NB4 (cell line): Measurements from ENCODE around the gene TMEM114.

Experiments used
- DNase-seq: peaks from one replicate; pipeline ENCODE4 v3.0.0; 2010; ENCODE audit warnings: low read depth
- H3K4me3 ChIP-seq: one replicate; pipeline ENCODE4 v1.5.1; 2011; ENCODE audit warnings: mild to moderate bottlenecking, low read depth, low read length, moderate library complexity
- CTCF ChIP-seq: IDR thresholded peaks from one replicate; pipeline ENCODE4 v1.5.1; 2012; ENCODE audit warnings: low read depth, low read length
- MAX ChIP-seq: IDR thresholded peaks from 2 replicates; pipeline ENCODE4 v1.6.1; 2011; ENCODE audit warnings: low read depth, low read length
- MYC ChIP-seq: IDR thresholded peaks from 2 replicates; pipeline ENCODE4 v1.6.1; 2011; ENCODE audit warnings: low read depth, low read length
- POLR2A ChIP-seq: IDR thresholded peaks from 2 replicates; pipeline ENCODE4 v1.6.1; 2011; ENCODE audit warnings: mild to moderate bottlenecking; ENCODE audit not compliant: insufficient read length; ENCODE audit errors: extremely low read depth

TMEM114 gene

DNA sequence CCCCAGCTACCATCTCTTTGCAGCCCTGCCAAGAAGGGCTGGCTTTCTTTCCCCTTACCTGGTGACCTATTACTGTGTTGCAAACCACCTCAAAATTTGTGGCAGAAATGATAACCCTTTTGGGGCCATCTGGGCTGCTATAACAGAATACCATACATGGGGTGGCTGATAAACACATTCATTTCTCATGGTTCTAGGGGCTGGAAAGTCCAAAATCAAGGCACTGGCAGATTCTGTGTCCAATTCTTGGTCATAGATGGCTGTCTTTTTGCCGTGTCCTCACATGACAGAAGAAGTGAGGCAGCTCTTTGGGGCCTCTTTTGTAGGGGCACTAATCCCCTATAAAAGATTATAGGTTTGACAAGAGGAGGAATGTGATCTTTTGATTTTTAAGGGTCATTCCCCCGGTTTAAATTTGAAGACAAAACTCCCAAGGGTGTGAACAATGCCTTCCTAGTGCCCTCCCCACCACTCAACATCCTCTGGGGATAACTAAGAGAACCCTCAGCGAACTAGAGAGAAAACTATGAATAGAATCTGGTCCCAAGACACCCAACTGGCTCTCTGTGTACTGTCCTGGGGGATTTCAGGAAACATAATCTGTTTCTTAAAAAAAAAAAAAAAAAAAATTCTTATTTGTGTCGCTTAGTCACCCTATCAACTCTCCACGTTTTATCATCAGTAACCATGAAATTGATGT, 29.5 kb upstream of the TMEM114 start:
- no peak for DNase-seq
- H3K4me3 ChIP-seq: no peak overlapping the region
- TF ChIP-seq MAX (no peak), POLR2A (no peak), MYC (no peak), CTCF (no peak)

DNA sequence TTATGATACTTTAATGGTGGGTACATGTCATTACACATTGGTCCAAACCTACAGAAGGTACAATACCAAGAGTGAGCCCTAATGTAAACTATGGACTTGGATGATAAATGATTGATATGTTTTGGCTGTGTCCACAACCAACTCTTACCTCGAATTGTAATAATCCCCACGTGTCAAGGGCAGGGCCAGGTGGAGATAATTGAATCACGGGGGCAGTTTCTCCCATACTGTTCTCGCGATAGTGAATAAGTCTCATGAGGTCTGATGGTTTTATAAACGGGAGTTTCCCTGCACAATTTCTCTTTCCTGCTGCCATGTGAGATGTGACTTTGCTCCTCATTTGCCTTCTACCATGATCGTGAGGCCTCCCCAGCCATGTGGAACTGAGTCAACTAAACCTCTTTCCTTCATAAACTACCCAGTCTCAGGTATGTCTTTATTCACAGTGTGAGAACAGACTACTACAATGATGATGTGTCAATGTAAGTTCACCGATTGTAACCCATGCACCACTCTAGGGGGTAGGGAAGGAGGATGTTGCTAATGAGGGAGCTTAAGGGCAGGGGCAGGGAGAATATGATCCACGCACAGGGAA, 24.2 kb upstream of the TMEM114 start:
- TF ChIP-seq MAX (no peak), CTCF (no peak), MYC (no peak), POLR2A (no peak)
- H3K4me3 ChIP-seq: no peak overlapping the region
- no peak for DNase-seq

DNA sequence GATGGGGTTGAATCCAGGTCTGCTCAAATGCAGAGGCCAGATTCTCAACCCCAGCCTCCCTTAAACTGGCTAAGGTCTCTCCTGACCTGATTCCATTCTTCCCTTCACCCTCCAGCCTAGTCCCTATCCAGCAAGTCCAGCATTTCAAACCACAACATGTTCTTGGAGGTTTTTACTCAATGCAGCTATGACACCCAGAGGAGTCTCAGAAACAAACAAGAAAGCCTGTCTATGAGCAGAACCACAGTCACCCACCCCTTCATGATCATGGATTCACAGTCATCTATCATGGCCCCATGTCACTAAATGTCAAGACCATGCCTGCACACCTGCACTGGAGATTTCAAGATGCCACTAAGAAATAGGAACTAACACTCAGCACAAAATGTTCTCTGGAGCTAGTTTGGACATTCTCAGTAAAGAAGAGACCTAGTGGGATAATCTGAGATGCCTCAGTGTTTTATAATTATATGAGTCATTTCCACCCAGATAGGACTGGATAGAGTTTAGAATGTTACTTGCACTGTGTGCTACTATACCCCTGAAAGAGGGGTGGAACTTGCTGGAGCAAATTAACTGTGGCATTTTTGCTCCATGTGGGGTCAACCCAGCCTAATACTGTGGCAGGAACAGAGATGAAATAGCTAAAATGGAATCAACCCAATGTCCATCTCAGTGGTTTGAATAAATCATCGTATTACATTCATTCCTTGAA, 21.7 kb upstream of the TMEM114 start:
- TF ChIP-seq CTCF: no peak
- no peak for TF ChIP-seq MAX
- TF ChIP-seq POLR2A: no peak
- no peak for TF ChIP-seq MYC
- H3K4me3 ChIP-seq: no peak overlapping the region
- no peak for DNase-seq

DNA sequence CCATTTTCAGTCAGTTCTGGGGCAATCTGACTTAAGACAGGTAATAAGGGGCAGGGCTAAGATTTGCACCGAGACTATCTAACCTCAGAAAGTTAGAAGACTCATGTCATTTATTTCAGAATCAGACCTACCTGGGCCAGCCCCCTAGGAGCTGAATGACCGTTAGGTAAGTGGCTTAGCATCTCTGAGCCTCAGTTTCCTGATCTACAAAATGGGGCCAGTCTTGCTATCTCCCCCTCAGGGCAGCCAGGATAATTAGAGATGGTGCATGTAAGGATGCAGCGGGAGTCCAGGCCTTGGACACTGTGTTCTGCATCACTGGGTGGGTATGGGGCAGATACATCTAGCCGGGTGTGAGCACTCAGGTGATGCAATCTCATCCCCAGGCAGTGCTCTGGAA, 20.8 kb upstream of the TMEM114 start:
- H3K4me3 ChIP-seq: no peak overlapping the region
- no peak for DNase-seq

DNA sequence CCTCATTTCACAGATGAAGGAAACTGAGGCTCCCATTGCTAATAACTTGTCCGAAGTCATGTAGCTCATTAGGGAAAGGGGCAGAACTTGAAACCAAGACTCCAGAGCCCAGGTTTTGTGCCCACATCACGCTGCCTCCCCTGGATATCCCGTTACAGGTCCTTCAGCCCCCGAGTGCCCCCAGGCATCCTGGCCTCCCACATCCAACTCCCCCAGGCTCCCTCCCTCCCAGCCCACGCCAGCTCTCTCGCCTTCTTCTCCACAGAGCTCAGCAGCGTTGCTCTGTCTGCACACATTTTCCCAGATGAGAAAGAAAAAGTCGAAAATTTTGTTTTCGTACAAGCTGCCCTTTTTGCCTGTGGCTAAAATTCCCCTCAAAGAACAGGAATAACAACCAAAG, 16.9 kb upstream of the TMEM114 start:
- TF ChIP-seq MAX: no peak
- no peak for TF ChIP-seq CTCF
- TF ChIP-seq POLR2A: no peak
- TF ChIP-seq MYC: no peak
- H3K4me3 ChIP-seq: no peak overlapping the region
- DNase-seq: no peak

More for the DNA sequence above, 20.8 kb upstream of the TMEM114 start:
- TF ChIP-seq MAX: no peak

DNA sequence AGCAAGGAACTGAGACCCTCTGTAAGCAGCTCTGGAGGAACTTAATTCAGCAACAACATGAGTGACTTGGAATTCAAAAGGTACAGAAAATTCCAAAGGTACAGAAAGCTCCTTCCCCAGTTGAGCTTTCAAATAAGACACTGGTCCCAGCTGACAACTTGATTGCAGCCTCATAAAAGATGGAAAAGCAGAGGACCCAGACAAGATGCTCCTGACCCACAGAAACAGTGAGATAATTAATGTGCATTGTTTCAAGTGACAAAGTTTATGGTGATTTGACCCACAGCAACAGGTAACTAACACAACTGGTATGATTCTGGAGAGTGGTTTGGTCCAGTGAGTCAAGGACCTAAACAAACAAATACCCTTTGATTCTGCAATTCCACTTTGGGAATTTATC, 15.2 kb upstream of the TMEM114 start:
- DNase-seq: no peak
- H3K4me3 ChIP-seq: no peak overlapping the region
- TF ChIP-seq POLR2A: no peak
- no peak for TF ChIP-seq CTCF
- no peak for TF ChIP-seq MYC
- no peak for TF ChIP-seq MAX
